ENCODE results near the gene GIT1.

DNA sequence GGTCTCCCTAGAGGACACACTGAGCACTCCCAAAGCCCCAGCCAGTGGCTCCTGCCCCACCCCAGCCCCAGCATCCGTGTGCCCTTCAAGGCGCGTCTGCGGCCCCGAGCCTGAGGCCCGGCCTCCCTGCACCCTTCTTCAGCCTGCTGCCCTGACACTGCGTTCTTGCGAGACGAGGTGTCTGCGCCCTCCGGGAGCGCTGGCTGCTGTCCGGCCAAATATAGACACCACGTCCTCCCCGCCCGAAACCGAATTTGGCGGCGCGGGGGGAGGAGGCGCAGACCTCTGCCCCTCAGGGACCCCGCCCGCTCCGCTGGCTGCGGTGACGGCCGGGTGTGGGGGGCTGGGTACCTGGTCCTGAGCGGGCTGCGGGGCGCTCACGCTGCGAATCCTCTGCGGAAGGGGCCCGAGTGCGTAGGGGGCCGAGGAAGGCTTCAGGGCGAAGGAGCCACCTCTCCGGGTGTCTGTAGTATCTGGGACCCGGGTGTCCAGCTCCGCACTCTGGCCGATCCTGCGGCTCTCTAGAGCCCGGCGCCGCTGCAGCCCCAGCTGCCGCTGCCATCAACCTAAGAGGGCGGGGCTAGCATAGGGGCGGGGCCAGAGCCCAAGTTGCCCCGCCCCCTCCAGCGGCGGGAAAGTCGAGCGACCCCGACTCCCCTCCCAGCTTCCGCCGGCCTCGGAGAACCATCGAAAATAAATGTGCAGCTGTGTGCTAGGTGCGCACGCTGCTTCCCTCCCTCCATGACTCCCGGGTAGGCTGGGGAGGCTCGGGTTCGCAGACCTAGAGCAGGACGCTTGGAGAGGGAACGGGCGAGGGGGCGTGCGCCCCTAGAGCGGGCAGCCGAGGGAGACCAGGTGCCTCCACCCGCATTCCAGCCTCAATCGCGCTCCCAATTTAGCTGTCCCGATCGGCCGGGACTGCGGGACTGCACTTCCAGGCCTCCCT is 33.2 kb upstream of the GIT1 start, which contains the start of gene CORO6:
- no peak for TF ChIP-seq ARNT (IDR thresholded peaks at IDR 0.05)
- no peak for TF ChIP-seq FOXM1 (IDR thresholded peaks at IDR 0.05; ENCODE audit: borderline replicate concordance)
- TF ChIP-seq FOXK2 (IDR thresholded peaks at IDR 0.05): no peak
- TF ChIP-seq CTBP1 (IDR thresholded peaks at IDR 0.05; ENCODE audit: borderline replicate concordance): no peak
- no peak for TF ChIP-seq SUZ12 (IDR thresholded peaks at IDR 0.05)
- TF ChIP-seq BHLHE40 (IDR thresholded peaks at IDR 0.05; ENCODE audit: borderline replicate concordance): no peak
- TF ChIP-seq FOXA1 (IDR thresholded peaks at IDR 0.05): no peak
- no peak for TF ChIP-seq HDGF (IDR thresholded peaks at IDR 0.05; ENCODE audit: borderline replicate concordance)
- TF ChIP-seq TARDBP (IDR thresholded peaks at IDR 0.05): no peak
- no peak for TF ChIP-seq NFRKB (IDR thresholded peaks at IDR 0.05)
- no peak for TF ChIP-seq SP1 (IDR thresholded peaks at IDR 0.05)
- TF ChIP-seq L3MBTL2 (conservative IDR thresholded peaks at IDR 0.05): peak; percentile 76
- TF ChIP-seq, protein P1, sequence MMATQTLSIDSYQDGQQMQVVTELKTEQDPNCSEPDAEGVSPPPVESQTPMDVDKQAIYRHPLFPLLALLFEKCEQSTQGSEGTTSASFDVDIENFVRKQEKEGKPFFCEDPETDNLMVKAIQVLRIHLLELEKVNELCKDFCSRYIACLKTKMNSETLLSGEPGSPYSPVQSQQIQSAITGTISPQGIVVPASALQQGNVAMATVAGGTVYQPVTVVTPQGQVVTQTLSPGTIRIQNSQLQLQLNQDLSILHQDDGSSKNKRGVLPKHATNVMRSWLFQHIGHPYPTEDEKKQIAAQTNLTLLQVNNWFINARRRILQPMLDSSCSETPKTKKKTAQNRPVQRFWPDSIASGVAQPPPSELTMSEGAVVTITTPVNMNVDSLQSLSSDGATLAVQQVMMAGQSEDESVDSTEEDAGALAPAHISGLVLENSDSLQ (IDR thresholded peaks at IDR 0.05): no peak
- no peak for TF ChIP-seq ELF4 (IDR thresholded peaks at IDR 0.05)

All from HEK293T (cell line).